ENCODE results near the gene TPRG1L.
"Not testable (repeated sequence)": the region's sequence is repeated elsewhere in the genome, so short reads cannot be mapped to it uniquely, and the experiment has no call there.

TPRG1L gene

DNA sequence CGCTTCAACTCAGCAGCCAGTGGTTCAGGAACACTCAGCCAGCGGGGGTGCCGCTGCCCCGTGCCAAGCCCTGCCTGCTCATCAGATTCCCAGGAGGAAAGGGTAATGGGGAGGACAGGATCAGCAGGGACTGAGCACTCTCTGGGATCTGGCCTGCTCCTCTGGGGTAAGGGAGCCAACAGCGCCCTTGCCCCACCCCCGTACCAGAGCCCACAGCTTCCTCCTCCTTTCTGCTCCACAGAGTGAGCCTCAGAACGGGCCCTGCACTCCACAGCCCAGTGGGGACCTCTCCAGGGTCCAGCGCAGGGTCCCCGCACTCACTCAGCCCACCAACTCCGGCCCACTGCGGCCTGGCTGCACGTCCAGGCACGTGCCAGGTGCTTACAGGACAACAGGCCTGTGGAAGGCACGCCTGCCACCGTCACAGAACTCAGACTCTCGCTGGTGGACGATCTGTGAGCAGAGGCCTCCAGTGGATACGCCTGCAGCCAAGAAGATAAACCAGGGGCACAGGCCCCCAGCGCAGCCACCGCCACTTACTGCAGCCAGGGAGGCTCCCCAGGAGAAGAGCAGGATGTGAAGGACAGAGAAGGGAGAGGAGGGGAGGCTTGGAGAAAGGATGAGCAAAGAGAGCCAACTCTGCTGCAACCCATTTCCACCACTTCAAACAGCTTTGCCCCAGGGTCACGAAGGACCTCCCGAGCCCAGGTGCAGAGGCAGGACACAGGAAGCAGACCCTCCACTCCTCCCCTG, 15.6 kb upstream of the TPRG1L start:
- no peak for FAIRE-seq
- no peak for DNase-seq (ENCODE audit: low spot score)

GRCh38 chr1:3609769-3610526, 14.9 kb upstream of the TPRG1L start:
- DNase-seq (ENCODE audit: low spot score) (no peak), FAIRE-seq (no peak)

DNA sequence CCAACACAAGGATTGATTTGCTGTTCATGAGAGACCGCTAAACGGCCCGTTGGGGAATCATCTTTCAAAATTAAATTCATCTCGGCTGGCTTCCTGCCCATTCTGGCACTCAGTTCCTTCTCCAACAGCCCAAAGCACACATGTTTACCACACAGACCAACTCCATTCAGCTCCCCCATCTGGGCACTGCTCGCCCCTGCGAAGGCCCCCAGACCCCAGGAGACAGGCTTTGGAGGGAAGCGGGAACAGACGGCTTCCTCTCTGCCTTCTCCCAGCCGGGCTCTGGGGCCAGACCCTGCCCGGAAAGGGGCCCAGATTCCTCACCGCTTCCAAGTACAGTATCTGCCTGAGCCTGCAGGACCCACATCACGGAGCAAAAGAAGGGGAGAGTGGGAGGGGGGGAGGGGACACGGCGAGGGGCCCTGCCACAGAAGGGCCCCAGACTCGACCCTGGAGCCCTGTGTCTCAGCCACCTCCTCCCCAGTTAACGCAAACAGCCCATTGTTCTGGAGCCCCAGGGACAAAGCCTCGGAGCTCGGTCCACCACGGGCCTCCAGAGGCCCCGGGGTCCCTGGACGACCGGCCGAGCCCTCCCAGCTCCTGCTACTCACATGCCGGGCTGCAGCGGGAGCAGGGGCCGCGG, 14.2 kb upstream of the TPRG1L start:
- no peak for FAIRE-seq

GRCh38 chr1:3611170-3612019, 13.4 kb upstream of the TPRG1L start, which contains the start of gene MEGF6:
MEGF6 (minus strand) TSS chr1:3611508; CDS start chr1:3611268, 240 bp downstream.
- DNase-seq (ENCODE audit: low spot score) (no peak), FAIRE-seq (no peak)

More for the DNA sequence above, 14.2 kb upstream of the TPRG1L start:
- no peak for DNase-seq (ENCODE audit: low spot score)

GRCh38 chr1:3612123-3612522, 12.7 kb upstream of the TPRG1L start:
- FAIRE-seq (no peak), DNase-seq (ENCODE audit: low spot score) (no peak)

DNA sequence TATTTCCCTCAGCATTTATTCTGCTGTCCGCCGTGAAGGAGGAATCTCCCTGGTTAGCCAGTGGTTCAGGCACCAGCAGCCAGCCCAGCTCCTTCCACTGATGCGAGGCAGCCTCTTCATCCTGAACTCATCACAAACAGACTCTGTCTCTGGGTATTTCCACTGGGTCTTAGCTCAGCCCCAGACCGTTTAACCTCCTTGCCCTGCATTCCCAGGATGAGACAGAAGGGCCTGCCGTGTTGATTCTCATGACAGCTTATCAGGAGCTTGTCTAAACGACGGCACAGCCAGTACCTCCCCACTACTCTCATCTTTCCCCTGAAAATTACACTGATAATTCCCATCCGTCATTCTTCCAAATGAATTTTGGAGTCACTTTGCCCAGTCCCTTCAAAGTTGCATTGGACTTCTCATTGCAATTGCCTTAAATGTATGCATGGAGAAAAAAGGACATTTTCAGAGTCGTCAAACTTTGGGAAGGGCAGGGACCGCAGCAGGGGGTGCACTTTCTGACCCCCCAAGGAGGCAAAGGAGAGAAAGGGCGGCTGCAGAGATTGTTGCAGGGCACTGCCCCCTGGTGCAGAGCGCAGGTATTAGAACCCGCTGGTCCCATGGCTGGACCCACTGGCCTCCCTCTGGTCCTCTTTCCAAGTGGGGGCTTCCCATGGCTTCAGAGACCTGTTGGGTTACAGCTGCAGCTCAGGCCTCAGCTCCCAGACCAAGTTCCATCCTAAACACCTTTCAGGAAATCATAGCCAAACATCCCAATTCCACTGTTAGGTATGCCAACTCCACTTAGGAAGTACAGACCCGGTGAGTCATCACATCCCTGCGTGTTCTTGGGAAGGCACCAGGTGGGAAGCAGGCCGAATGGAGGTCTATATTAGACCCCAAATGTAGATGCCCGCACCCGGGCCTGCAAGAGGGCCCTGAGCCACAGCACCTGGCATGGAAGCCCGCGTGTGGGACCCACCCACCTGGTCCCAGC, 9.8 kb upstream of the TPRG1L start:
- FAIRE-seq (no peak), DNase-seq (ENCODE audit: low spot score) (no peak)

DNA sequence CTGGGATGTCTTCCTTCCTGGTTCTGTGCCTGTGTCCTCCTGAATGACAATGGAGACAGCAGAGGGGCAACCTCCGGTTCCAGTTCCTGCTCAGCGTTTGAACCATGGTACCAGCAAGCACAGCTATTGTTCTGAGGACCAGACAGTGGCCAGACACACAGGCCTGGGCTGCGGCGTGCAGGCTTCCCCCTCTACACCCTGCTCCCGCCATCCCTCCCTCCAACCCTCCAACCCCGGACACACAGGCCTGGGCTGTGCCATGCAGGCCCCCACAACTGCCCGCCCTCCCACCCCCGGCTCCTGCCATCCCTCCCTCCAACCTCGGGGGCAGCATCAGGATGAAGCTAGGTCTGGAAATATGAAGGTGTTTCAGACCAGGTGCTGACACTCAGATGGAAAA, 8.0 kb upstream of the TPRG1L start:
- no peak for FAIRE-seq
- DNase-seq (ENCODE audit: low spot score), result no peak

GRCh38 chr1:3617806-3618345, 6.9 kb upstream of the TPRG1L start:
- no peak for FAIRE-seq
- DNase-seq (ENCODE audit: low spot score), result no peak

DNA sequence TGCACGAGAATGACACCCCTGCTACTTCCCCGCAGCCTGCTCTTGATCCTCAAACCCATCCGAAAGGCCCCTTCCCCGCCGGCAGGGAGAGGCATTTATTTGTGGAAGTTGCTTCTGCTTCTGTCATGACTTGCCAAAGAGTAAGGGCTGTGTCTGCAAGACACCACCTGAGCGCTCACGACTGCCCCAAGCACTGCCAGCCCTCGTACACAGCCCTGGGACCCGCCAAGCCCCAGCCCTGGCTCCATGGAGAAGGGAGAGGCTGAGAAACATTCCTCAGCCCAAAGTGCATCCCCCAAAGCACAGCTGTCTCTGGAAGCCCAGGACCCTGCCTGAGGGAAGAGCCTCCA, 6.3 kb upstream of the TPRG1L start:
- DNase-seq (ENCODE audit: low spot score), result no peak
- FAIRE-seq, result no peak

GRCh38 chr1:3618881-3619671, 5.7 kb upstream of the TPRG1L start:
- FAIRE-seq, result peak; percentile 40
- peak; percentile 52 for DNase-seq (ENCODE audit: low spot score)

DNA sequence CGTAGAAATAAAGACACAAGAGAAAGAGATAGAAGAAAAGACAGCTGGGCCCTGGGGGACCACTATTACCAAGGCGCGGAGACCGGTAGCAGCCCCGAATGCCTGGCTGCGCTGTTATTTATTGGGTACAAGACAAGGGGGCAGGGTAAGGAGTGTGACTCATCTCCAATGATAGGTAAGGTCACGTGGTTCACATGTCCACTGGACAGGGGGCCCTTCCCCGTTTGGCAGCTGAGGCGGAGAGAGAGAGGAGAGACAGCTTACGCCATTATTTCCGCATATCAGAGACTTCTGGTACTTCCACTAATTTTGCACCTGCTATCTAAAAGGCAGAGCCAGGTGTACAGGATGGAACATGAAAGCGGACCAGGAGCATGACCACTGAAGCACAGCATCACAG, 4.1 kb upstream of the TPRG1L start:
- DNase-seq (ENCODE audit: low spot score) (no peak), FAIRE-seq (no peak)

DNA sequence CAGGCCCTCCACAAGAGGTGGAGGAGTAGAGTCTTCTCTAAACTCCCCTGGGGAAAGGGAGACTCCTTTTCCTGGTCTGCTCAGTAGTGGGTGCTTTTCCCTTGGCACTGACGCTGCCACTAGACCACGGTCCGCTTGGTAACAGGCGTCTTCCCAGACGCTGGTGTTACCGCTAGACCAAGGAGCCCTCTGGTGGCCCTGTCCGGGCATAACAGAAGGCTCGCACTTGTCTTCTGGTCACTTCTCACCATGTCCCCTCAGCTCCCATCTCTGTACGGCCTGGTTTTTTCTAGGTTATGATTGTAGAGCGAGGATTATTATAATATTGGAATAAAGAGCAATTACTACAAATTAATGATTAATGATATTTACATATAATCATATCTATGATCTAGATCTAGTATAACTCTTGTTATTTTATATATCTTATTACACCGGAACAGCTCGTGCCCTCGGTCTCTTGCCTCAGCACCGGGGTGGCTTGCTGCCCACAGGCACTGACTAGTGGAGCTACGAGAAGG, 3.6 kb upstream of the TPRG1L start:
- peak; percentile 69 for FAIRE-seq
- peak; percentile 60 for DNase-seq (ENCODE audit: low spot score)

GRCh38 chr1:3622102-3622501, 2.7 kb upstream of the TPRG1L start:
- not testable (repeated sequence) for FAIRE-seq; DNase-seq (ENCODE audit: low spot score)

- no peak for FAIRE-seq
- no peak for DNase-seq (ENCODE audit: low spot score)
These were observed 1.2 kb upstream of the TPRG1L start for GRCh38 chr1:3623441-3624199.

GRCh38 chr1:3625151-3625907, 514 bp downstream of the TPRG1L start:
- FAIRE-seq (no peak), DNase-seq (ENCODE audit: low spot score) (peak; percentile 4)

- DNase-seq (ENCODE audit: low spot score) (no peak), FAIRE-seq (no peak)
These were observed 1.2 kb downstream of the TPRG1L start for GRCh38 chr1:3626025-3626424.

GRCh38 chr1:3627515-3628253, 2.9 kb downstream of the TPRG1L start:
- no peak for FAIRE-seq
- no peak for DNase-seq (ENCODE audit: low spot score)

Data from RCC 7860 (cell line).